ENCODE data around the gene ONECUT1.

ONECUT1 gene

DNA sequence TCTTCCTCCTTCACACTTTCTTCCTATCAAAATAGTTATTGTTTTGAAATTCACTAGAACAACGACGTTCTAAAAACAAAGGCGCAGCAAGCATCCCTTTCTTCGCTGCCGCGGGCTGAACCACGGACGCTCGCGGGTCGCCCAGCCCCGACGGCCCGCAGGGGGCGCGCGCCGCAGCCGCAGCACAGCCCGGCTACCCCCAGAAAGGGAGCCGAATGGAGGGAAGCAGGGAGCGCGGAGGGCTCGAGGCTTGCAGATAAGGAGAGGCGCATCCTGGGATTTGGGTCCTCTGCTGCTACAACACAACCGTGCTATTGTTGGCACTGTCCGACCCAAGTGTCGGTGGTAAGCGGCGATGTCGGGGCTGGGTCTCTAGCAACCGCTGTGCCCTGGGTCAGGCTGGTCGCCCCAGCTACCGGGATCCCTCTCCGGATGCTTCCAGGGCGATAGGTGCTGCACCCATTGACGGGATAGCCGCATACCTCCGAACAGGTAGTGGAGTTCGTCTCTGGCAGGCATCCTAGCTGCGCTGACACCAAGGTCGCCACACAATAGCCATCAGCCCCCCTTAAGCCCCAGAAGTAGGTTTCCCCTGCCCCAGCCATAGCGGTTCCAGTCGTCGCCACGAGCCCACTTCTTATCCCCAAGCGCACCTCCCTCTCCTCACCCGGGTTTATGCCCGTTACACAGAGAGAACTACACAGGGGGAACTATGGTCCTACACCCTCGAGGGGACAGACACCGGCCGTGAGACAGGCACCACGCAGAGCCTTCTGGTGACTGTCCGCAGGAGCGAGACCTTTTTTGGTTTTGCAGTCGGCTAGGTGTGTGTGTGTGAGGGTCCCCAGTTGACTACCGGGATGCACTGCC lies 6.0 kb downstream of the ONECUT1 start:
- in situ Hi-C loops (cut with MboI; ENCODE audit: low sequenced_read_pairs): no loop called here

DNA sequence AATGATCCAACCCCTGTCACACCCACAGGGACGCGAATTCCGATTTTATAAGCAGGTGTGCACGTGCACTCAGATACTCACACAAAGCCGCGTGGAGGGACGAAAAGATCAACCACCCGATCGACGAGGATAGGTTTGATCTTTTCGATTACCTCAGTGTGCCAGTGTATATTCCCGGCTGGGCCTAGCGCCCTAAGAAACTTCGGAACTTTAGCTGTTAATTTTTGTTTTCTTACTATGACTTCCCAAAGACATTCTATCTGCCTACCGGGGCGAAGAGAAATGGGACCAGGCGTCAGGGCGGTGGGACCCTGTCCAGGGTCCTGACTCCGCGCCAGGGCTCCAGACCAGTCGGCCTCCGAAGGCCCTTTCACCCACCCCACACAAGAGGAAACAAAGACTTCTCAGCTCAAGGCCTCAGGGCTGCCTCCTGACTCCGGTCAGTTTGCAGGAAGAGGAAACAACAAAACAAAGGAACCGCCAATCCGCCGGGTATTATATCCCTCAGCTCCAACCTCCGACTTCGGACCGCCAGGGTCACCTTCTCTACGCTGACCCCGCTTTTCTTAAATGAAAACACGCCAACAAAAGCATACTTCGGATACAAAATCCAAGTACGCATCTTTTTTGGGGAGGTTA lies 6.8 kb downstream of the ONECUT1 start:
- in situ Hi-C loops (cut with MboI; ENCODE audit: low sequenced_read_pairs): no loop called here

DNA sequence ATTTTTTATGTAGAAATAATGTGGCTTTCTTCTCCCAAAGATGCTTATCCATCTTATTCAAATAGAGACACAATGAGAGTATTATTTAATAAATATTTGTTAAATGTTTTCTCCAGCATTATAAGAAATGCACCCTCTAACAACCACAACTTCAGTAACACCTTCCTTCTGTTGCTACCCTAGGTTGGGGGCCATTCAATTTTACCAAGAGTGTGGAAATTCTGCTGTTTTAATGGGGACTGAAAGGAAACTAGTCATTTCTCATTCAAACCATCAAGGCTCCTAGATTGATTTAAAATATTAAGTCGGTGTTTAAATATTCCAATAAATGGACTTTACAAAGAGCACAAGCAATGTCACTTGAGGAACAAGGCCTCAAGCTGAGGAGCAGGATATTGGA lies 7.6 kb downstream of the ONECUT1 start:
- in situ Hi-C loops (cut with MboI; ENCODE audit: low sequenced_read_pairs): no loop called here

DNA sequence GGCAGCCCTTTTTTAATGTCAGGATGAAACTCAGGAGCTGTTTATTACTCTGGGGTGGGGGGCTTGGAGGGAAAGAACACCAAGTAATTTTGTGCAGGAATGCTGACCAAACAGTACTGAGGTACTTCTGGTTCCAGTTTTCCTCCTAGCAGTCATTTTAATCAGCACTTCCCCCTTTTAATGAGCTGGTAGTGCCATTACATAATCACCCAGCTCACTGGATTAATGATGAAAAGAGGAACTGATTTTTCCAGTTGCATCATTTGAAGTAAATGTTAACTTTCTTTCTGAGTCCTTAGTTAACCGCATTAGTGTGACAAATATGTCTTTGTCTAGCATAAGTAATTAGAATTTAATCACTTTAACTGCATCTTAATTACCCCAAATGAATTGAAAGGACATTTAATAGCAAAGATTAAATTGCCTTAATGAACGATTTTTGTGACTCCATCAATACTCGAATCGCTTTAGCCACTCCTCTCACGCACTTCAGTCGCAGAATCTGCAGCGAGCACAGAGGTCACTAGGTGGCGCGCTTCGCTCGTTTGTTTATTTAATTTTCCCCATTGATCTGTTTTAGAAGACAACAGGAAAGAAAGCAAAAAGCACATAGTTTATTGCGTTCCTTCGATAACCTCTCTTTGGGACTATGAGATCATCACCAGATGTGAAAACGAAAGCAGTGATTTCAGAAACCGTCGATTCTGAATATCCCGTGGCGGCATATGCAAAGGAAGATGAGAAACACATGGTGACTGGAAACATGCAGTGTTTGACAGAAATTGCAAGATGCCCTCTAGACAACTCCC lies 9.8 kb downstream of the ONECUT1 start:
- in situ Hi-C loops (cut with MboI; ENCODE audit: low sequenced_read_pairs): no loop called here

DNA sequence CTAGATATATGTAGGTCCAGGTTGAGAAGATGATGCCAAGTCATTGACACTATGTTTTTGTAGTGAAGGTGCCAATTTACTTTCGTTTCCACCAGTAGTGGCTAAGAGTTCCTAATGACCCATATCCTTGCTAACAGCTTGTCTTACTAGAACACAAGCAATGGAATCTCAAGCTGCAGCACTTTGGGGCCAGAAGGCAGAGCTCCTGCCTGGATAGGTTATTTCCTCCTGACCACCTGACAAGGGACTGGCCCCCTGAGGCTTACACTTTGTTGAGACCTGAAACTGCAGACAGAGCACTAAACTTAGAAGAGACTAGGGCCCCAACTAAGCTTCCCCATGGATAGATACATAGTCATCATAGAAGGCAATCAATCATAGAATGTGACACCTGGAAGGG lies 11.7 kb downstream of the ONECUT1 start:
- in situ Hi-C loops (cut with MboI; ENCODE audit: low sequenced_read_pairs): no loop called here

GRCh38 chr15:52772766-52773165 lies 17.4 kb downstream of the ONECUT1 start:
- in situ Hi-C loops (cut with MboI; ENCODE audit: low sequenced_read_pairs): no loop called here

DNA sequence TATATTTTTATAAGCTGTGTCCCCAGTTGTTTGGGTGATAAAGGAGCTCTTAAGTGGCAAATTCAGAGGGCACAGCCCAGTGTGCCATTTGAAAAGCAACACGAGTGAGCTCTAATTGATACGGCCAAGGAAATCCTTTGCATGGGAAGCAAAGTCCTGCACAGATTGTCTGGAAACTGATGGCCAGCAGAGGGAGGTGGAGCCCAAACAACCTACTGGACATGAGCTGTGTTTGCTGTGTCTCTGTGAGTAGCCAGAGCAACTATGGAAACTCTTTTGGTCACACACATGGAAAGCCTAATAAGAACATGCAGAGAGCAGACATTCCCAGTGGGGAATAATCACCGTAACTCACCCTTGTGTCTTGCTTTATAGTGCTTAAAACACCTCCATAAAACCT lies 24.4 kb downstream of the ONECUT1 start:
- in situ Hi-C loops (cut with MboI; ENCODE audit: low sequenced_read_pairs): no loop called here

- in situ Hi-C loops (cut with MboI; ENCODE audit: low sequenced_read_pairs): no loop called here
Measured at GRCh38 chr15:52764731-52765130, 25.4 kb downstream of the ONECUT1 start.

GRCh38 chr15:52762621-52763020 lies 27.5 kb downstream of the ONECUT1 start:
- in situ Hi-C loops (cut with MboI; ENCODE audit: low sequenced_read_pairs): no loop called here

- in situ Hi-C loops (cut with MboI; ENCODE audit: low sequenced_read_pairs): no loop called here
Measured at GRCh38 chr15:52760562-52760961, 29.6 kb downstream of the ONECUT1 start.

- in situ Hi-C loops (cut with MboI; ENCODE audit: low sequenced_read_pairs): no loop called here
Measured at GRCh38 chr15:52759969-52760368, 30.2 kb downstream of the ONECUT1 start.

GRCh38 chr15:52757496-52757895 lies 32.6 kb downstream of the ONECUT1 start:
- in situ Hi-C loops (cut with MboI; ENCODE audit: low sequenced_read_pairs): no loop called here

DNA sequence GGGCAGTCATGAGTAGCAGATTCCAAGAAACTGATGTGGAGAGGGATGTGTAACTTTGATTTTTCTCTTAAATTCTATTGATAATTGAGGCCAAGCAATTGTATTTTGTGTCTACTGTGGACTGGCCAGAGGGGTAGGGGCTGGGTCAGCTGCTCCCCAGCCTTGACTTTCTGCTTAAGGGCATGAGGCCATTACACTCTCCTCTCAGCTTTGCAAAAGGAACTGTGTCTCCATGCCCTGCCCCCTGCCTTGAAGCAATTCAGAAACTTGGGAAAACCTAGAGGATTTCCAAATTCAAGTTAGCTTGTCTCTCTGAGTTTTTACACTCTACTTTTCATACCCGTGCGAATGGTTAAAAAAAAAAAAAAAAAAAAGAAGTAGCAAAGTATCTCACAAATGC lies 38.6 kb downstream of the ONECUT1 start:
- in situ Hi-C loops (cut with MboI; ENCODE audit: low sequenced_read_pairs): no loop called here

DNA sequence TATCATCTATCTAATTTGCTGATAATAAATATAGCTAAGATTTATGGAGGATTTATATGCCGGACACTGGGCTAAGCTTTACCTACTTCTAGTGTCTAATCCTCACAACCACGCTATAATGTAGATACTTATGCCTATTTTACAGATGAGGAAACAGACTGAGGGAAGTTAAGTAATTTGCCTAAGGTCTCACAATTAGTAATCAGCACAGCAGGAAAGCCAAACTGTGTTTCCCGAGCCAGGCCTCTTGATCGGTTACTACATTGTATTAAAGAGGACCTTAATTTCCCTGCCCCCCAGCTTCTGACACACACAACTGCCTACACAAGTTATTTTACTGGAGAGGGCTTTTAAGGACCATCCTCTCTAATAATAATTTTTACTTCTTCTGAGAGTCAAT lies 40.9 kb downstream of the ONECUT1 start:
- in situ Hi-C loops (cut with MboI; ENCODE audit: low sequenced_read_pairs): loop anchor here (25.0 kb wide), 1 partner anchor 412 kb away; no protein-coding TSS in a partner anchor

DNA sequence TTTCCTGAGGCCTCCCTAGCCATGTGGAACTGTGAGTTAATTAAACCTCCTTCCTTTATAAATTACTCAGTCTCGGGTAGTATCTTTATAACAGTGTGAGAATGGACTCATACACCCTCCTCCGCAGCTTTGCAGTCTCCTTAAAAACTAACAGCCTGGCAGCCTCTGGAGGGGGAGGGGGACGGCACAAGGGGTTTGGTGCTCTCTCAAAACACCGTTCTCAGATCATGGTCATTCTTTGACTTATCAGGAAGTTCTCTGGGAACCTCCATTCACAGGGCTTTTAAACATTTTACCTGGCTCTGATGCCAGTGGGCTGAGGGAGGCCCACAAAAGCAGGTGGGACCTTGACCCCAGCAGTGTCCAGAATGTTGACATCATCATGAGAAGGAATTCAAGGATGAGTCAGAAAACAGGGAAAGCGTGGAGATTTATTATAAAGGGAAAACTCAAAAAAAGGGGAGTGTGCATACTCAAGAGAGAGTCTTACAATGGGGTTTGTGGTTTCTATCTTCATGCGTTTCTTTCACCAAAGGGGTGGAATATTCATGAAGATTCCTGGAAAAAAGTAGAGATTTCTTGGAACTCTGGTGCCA lies 43.9 kb downstream of the ONECUT1 start:
- in situ Hi-C loops (cut with MboI; ENCODE audit: low sequenced_read_pairs): loop anchor here (25.0 kb wide), 1 partner anchor 409 kb away; no protein-coding TSS in a partner anchor

DNA sequence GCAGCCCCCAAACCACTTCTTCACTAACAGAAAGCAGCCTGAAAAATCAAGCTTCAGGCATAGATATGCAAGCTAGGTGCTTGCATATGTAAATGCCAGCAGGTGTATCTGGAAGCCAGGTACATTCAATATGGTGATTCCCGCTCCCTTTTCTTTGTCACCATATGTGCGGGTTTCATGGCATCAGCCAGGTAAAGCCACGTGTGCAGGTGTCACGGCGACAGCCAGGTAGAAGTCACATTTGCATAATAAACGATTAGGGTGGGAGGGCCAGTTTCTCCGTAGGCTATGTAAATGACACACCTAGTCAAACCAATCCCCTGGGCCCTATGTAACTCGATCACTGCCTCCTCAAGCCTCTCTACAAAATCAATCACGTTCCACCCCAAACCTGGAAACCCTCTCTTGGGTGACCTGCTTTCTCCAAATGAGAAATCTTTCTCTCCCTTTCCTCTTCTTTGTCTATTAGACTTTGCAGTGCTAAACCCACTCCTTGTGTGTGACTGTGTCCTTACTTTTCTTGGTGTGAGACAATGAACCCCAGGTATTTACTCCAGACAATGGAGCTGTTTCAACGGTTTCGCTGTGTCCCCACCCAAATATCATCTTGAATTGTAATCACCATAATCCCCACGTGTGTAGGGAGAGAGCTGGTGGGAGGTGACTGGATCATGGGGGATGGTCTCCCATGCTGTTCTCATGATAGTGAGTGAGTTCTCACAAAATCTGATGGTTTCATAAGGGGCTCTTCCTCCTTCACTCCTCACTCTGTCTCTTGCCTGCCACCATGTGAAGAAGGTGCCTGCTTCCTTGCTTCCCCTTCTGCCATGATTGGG lies 44.6 kb downstream of the ONECUT1 start:
- in situ Hi-C loops (cut with MboI; ENCODE audit: low sequenced_read_pairs): loop anchor here (25.0 kb wide), 1 partner anchor 408 kb away; no protein-coding TSS in a partner anchor

DNA sequence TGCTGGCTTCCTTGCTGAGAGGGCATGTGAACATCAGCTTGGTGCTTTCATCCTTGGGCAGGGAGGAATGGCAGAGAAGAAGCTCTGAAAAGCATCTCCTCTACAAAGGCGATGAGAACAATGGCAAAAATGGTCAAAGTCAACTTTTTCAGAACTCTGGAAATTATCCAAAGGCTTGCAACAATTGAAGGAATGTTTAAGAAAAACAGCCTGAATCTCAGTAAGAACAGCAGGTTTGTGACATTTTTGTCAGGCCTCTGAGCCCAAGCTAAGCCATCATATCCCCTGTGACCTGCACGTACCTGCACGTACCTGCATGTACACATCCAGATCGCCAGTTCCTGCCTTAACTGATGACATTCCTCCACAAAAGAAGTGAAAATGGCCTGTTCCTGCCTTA lies 51.8 kb downstream of the ONECUT1 start:
- in situ Hi-C loops (cut with MboI; ENCODE audit: low sequenced_read_pairs): loop anchor here (25.0 kb wide), 1 partner anchor 401 kb away; no protein-coding TSS in a partner anchor

GRCh38 chr15:52737720-52738119 lies 52.4 kb downstream of the ONECUT1 start:
- in situ Hi-C loops (cut with MboI; ENCODE audit: low sequenced_read_pairs): loop anchor here (25.0 kb wide), 1 partner anchor 400 kb away; no protein-coding TSS in a partner anchor

- in situ Hi-C loops (cut with MboI; ENCODE audit: low sequenced_read_pairs): loop anchor here (25.0 kb wide), 1 partner anchor 398 kb away; no protein-coding TSS in a partner anchor
Measured at GRCh38 chr15:52735231-52736089, 54.7 kb downstream of the ONECUT1 start.
